GM12873 (cell line): ENCODE measurements around the gene SPTBN5.

ENCODE experiments used
- CTCF ChIP-seq: IDR thresholded peaks from 2 replicates; pipeline ENCODE4 v1.5.1; 2012; ENCODE audit warnings: low read depth, mild to moderate bottlenecking, moderate library complexity, low read length, control low read depth; ENCODE audit not compliant: insufficient read depth; ENCODE audit errors: missing control alignments

SPTBN5 gene

GRCh38 chr15:41908736-41909461 is 15.0 kb upstream of the SPTBN5 start:
- no peak for TF ChIP-seq CTCF

- no peak for TF ChIP-seq CTCF
Measured at GRCh38 chr15:41907141-41907540, 13.3 kb upstream of the SPTBN5 start.

- no peak for TF ChIP-seq CTCF
Measured at GRCh38 chr15:41906608-41907007, 12.8 kb upstream of the SPTBN5 start.

- no peak for TF ChIP-seq CTCF
Measured at GRCh38 chr15:41905036-41905793, 11.4 kb upstream of the SPTBN5 start.

DNA sequence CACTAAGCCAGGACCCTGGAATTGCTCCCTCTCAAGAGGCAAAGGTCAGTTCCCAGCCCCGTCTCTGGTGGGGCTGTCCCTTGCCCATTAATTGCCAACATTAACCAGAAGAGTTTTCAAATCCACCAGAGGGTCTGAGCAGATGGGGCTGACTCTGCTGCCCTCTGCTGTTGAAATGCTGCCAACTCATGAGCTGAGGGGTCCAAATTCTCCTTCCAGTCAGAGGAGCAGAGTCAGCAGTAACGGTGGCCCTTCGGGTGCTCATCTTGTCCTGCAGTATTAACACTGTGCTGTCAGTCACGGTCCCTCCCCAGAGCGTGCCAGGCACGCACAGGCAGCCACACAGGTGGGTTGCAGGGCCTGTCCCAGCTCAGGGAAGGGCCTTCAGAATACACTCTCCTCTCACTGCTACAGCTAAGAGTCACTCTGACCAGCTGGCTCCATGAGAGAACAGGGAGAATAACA is 10.7 kb upstream of the SPTBN5 start:
- TF ChIP-seq CTCF = peak; percentile 90

DNA sequence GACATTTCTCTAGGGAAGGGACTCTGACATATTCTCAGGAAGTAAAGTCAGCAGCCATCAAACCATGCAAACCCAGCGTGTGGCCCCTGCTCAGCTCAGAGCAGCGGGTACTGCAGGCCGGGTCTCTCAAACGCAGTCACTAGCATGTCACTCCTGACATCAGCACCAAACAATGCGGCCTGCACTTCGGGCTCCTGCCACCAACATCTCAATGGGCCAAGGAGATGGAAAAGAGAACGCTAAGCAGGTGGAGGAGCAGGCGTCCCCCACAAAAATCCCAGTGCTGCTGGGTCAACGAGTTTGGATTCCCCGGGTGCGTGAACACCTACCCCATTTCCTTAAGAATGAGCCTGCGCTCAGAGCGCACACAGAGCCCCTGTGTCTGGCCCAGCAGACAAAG is 9.9 kb upstream of the SPTBN5 start:
- no peak for TF ChIP-seq CTCF

DNA sequence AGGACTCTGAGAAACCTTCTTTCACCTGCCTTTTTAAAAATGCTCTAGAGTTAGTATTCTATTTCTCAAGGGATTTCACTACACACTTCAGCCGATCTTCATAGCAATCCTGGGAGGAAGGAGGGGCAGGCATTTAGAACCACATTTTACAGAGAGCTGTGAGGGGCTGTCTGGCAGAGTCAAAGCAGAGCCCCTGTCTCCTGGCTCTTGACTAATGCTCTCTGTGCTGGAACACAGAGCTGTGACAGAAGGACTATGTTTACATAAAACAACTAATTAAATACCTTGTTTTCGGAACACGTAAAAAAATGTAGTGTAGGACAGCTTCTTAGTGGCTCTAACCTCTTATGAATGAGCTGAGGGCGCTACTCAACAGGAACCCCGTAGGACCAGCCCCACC is 7.6 kb upstream of the SPTBN5 start:
- no peak for TF ChIP-seq CTCF
